Measurements from ENCODE around the gene CDK1.

Gene CDK1

GRCh38 chr10:60816628-60817397 lies 38.5 kb downstream of the CDK1 start:
- Histone ChIP-seq H3K27me3 (no peaks in the 10 kb centered on the region), H3K9me3 (no peaks in the 10 kb centered on the region), H3K27ac (peak overlapping the region; percentile 1 to 31), H3K36me3 (no peaks in the 10 kb centered on the region), H3K4me1 (peaks cover 0 to 22% (median 2%) of the 10 kb centered on the region in 4 donors), H3K4me3 (no peak overlapping the region)
- TF ChIP-seq CTCF (IDR thresholded peaks at IDR 0.05): peak; percentile 76 to 88
- peak in 1 of 2 donors; percentile 60 for DNase-seq
- intact Hi-C loops (cut with DNase I; ENCODE audit: low total_unique reads): loop anchor here (2.0 to 10.0 kb wide), 3 partner anchors 148 to 918 kb away; no protein-coding TSS in a partner anchor

- H3K4me3 ChIP-seq: no peak overlapping the region
- no peak for DNase-seq
- intact Hi-C loops (cut with DNase I; ENCODE audit: low total_unique reads): loop anchor here (2.0 to 10.0 kb wide), 3 partner anchors 147 to 917 kb away; no protein-coding TSS in a partner anchor
- H3K4me1 ChIP-seq: peaks cover 0 to 22% (median 2%) of the 10 kb centered on the region in 4 donors
- TF ChIP-seq CTCF (IDR thresholded peaks at IDR 0.05): no peak
- H3K36me3 ChIP-seq: no peaks in the 10 kb centered on the region
- H3K27me3 ChIP-seq: no peaks in the 10 kb centered on the region
- peak overlapping the region; percentile 1 to 31 for H3K27ac ChIP-seq
- no peaks in the 10 kb centered on the region for H3K9me3 ChIP-seq
Measured at GRCh38 chr10:60817398-60817805, 39.1 kb downstream of the CDK1 start.

- TF ChIP-seq CTCF (IDR thresholded peaks at IDR 0.05): no peak
- no peaks in the 10 kb centered on the region for H3K36me3 ChIP-seq
- H3K27ac ChIP-seq: peak overlapping the region in 1 of 2 donors; percentile 1
- intact Hi-C loops (cut with DNase I; ENCODE audit: low total_unique reads): loop anchor here (10.0 kb wide), 2 partner anchors 467 to 917 kb away; no protein-coding TSS in a partner anchor
- no peaks in the 10 kb centered on the region for H3K9me3 ChIP-seq
- H3K27me3 ChIP-seq: no peaks in the 10 kb centered on the region
- no peak overlapping the region for H3K4me3 ChIP-seq
- peaks cover 0 to 22% (median 2%) of the 10 kb centered on the region in 4 donors for H3K4me1 ChIP-seq
- no peak for DNase-seq
Measured at GRCh38 chr10:60818134-60818770, 40.0 kb downstream of the CDK1 start.

- no peak for TF ChIP-seq CTCF (IDR thresholded peaks at IDR 0.05)
- Histone ChIP-seq H3K36me3 (no peaks in the 10 kb centered on the region), H3K27ac (no peak overlapping the region), H3K4me1 (peaks cover 0 to 22% (median 2%) of the 10 kb centered on the region in 4 donors), H3K4me3 (no peak overlapping the region), H3K9me3 (no peaks in the 10 kb centered on the region), H3K27me3 (no peaks in the 10 kb centered on the region)
- intact Hi-C loops (cut with DNase I; ENCODE audit: low total_unique reads): loop anchor here (10.0 kb wide), 2 partner anchors 466 to 916 kb away; no protein-coding TSS in a partner anchor
- no peak for DNase-seq
Measured at GRCh38 chr10:60819271-60819670, 41.0 kb downstream of the CDK1 start.

- Histone ChIP-seq H3K27ac (no peak overlapping the region), H3K36me3 (no peaks in the 10 kb centered on the region), H3K27me3 (no peaks in the 10 kb centered on the region), H3K4me1 (peaks cover 0 to 22% (median 2%) of the 10 kb centered on the region in 4 donors), H3K4me3 (no peak overlapping the region), H3K9me3 (no peaks in the 10 kb centered on the region)
- peak in 1 of 2 experiments; percentile 7 for TF ChIP-seq CTCF (IDR thresholded peaks at IDR 0.05)
- intact Hi-C loops (cut with DNase I; ENCODE audit: low total_unique reads): loop anchor here (5.0 kb wide), 1 partner anchor 132 kb away; no protein-coding TSS in a partner anchor
- no peak for DNase-seq
Measured at GRCh38 chr10:60820093-60820754, 41.9 kb downstream of the CDK1 start.

Data from tibial artery (tissue), 4 donors.